Kidney glomerular epithelial cell (primary cell): ENCODE results near the gene RUNDC1.
"Not testable (repeated sequence)": the region's sequence is repeated elsewhere in the genome, so short reads cannot be mapped to it uniquely, and the experiment has no call there.

Experiments used
- DNase-seq: peaks from one replicate; lab custom pipeline; 2025; lab: John Stamatoyannopoulos, UW

The RUNDC1 gene

GRCh38 chr17:42980274-42980765 lies at the start of gene RUNDC1:
Gene RUNDC1, plus strand, starts transcription at chr17:42980565. Its CDS starts 12 bp downstream, at chr17:42980577.
- DNase-seq, result peak; percentile 77

GRCh38 chr17:42937712-42938596 lies 42.4 kb upstream of the RUNDC1 start:
- DNase-seq, result peak; percentile 30

DNA sequence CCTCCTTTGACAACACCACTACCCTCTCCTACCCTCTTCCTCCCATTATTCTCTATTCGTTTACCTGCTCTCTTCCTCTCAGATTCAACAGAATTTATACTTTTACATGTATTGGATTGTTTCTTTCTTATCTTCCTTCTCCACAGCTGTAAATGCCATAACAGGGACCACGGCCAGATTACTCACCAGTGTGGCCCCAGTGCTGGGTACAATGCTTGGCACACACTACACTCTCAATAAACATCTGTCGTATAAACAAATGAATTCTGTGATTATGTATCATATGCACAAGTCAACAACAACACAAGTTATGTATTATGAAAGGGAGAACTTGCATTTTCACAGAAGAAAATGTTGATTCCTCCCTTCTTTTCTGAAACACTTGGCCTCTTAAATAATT lies 36.2 kb upstream of the RUNDC1 start:
- no peak for DNase-seq

DNA sequence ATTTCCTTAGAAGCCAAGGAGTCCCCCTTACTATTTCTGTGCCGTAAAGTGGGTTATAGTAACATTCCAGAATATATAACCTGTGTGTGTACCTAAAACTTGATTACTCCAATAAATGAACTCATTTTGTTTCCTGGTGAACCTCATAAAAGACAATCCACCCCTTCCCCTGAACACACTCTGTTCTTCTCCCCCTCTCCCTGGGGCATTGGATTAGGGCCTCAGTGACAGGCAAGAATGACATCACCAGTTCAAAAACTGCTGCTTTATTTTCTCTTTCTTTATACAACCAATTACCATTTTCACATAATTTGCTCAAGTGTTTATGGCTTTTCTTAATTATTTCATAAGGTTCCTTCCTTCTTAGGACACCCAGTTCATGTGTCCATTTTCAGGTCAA lies 33.6 kb upstream of the RUNDC1 start:
- DNase-seq, result no peak

GRCh38 chr17:42950044-42950783 lies 30.2 kb upstream of the RUNDC1 start:
- no peak for DNase-seq

- DNase-seq, result no peak
Measured at GRCh38 chr17:42953669-42954068, 26.7 kb upstream of the RUNDC1 start.

GRCh38 chr17:42964161-42964932 lies 16.0 kb upstream of the RUNDC1 start, which contains the start of gene AARSD1:
Gene AARSD1, minus strand, starts transcription at chr17:42964454. Its CDS starts 14 bp downstream, at chr17:42964440.
- DNase-seq, result peak; percentile 85

DNA sequence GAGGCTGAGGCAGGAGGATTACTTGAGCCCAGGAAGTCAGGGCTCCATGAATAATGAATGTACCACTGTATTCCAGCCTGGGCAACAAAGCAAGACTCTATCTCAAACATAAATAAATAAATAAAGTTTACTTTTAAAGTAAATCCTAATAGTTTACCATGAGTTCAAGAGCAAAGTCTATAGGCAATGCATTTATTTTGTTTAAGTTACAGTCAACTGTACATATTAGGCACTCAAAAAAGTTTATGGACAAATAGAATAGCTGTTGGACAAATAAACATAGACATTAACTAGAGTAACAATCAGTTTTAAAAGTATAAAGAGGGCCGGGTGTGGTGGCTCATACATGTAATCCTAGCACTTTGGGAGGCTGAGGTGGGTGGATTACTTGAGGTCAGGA lies 12.4 kb upstream of the RUNDC1 start:
- no peak for DNase-seq

- DNase-seq, result peak; percentile 35
Measured at GRCh38 chr17:42969001-42969581, 11.3 kb upstream of the RUNDC1 start.

DNA sequence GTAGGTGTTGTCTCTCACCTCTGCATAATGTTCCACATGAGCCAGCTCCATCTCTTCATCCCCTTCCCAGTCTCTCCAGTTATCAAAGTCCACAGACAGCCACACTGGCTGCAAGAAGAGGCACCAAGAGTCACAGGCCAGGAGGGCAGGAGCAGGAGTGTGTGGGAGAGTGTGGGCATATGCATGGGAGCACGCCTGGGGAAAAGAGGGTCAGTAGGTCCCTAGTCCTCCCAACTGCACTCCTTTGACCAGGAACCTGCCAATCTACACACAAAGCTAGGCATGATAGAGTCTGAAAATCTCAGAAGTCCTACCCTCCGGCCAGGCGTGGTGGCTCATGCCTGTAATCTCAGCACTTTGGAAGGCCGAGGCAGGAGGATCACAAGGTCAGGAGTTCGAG lies 8.8 kb upstream of the RUNDC1 start:
- DNase-seq, result no peak

DNA sequence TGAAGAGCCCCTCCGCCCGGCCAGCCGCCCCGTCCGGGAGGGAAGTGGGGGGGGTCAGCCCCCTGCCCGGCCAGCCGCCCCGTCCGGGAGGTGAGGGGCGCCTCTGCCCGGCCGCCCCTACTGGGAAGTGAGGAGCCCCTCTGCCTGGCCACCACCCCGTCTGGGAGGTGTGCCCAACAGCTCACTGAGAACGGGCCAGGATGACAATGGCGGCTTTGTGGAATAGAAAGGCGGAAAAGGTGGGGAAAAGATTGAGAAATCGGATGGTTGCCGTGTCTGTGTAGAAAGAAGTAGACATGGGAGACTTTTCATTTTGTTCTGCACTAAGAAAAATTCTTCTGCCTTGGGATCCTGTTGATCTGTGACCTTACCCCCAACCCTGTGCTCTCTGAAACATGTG lies 7.0 kb upstream of the RUNDC1 start:
- DNase-seq, result not testable (repeated sequence)

DNA sequence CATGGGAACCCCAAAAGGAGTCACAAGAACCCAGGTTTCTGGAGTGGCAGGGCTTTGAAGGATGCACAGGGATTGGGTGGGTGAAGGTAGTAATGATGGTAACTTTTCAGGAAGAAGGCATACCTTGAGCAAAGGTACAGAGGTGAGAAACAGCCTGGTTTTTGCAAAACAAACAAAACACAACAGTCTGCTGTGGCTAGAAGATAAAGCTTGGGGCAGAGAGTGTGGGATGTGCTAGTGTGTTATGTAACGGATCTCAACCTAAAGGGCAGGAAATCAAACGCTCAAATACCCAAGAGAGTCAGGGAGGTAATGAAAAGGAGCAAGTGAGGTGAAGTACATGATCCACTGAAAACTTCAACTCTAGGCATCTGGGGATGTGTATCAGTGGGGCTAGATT lies 5.1 kb upstream of the RUNDC1 start:
- DNase-seq, result no peak

DNA sequence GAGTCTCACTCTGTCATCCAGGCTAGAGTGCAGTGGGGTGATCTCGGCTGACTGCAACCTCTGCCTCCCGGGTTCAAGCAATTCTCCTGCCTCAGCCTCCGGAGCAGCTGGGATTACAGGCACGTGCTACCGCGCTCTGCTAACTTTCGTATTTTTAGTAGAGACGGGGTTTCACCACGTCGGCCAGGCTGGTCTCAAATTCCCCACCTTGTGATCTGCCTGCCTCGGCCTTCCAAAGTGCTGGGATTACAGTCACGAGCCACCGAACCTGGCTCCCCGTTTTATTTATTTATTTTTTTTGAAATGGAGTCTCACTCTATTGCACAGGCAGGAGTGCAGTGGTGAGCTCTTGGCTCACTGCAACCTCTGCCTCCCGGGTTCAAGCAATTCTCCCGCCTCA lies 4.7 kb upstream of the RUNDC1 start:
- not testable (repeated sequence) for DNase-seq

- no peak for DNase-seq
Measured at GRCh38 chr17:42979511-42980273, 673 bp upstream of the RUNDC1 start, which contains the start of gene PTGES3L. Gene PTGES3L, minus strand, starts transcription at chr17:42980080. Its CDS starts 27 bp downstream, at chr17:42980053.

- DNase-seq, result peak; percentile 44
Measured at GRCh38 chr17:42980766-42981397, 517 bp downstream of the RUNDC1 start.

DNA sequence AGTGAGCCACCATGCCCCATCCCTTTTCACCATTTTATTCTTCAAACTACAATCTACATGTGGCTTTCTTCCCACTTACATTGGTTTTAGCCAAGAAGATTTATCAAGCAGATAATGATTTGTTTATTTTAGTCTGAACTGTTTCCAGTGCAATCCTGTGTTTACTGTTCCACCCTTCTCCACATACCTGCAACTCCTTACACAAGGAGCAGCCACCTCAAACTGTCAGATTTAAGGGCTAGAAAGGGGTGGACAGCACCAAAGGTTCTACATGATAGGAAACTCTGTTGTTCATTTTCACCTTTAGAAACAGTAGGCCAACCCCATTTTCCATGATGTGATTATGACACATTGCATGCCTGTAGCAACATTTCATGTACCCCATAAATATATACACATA lies 1.9 kb downstream of the RUNDC1 start:
- no peak for DNase-seq

DNA sequence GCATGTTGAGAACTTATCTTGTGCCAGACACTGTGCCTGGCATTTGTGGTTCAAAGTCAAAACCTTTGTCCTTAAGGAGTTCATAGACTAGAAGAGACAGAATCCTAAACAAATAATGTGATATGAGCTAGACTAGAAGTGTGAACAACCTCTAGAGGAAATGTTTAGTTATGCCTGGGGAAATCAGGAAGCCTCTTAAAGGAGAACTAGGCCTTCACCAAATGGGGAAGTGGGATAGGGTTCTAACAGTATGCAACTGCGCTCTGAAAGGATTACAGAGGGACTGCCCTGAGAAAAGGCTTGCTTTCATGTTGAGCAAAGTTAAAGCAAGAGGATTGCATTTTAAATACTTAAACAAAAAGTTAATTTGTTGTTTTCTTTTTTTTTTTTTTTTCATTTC lies 4.9 kb downstream of the RUNDC1 start:
- no peak for DNase-seq

- DNase-seq, result peak; percentile 22
Measured at GRCh38 chr17:42989141-42989540, 8.8 kb downstream of the RUNDC1 start.

DNA sequence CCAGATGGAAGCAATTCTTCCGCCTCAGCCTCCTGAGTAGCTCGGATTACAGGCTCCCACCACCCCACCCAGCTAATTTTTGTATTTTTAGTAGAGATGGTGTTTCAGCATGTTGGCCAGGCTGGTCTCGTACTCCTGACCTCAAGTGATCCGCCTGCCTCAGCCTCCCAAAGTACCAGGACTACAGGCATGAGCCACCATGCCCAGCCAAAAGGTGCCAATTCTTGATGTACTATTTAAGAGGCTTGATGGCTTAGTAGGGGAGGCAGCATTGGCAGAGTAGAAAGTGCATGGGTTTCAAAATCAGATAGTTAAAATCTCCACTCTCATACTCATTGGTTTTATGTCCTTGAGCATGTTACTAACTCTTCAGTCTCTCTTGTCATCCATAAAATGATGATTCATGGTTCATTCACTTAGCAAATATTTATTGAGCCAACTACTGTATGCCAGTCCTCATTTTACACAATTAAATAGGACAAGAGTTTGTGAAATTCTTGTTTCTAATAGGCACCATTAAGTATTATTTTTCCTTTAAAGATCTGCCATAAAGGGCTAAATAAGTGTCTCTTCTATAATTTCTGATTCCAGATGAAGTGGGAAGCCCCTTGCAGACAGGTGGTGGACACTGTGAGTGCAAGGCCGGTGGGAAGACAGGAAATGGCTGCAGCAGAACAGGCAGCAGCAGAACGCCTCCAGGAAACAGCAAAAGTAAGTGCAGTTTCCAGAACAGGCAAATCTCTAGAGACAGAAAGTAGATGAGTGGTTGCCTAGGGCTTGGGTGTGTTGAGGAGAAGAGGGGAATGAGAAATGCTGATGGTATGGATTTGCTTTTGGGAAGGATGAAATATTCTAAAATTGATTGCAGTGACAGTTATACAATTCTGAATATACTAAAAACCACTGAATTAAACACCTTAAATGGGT lies 9.6 kb downstream of the RUNDC1 start:
- DNase-seq, result peak; percentile 18
